GM12878 (cell line): ENCODE measurements around the gene TRIP11. TPM values are rescaled to one million over a fixed set of nuclear protein-coding genes. Genes with fewer than 3 reads are reported as not detected.

ENCODE experiments used
- ATAC-seq: fragments of 200-7000 bp; cut with Tn5 transposase; 3 replicates; pipeline ENCODE4 v1.9.1; 2020; ENCODE audit warnings: mild to moderate bottlenecking, moderate library complexity
- BruUV-seq: library from RNA; stranded (reverse); fragments of 400-500 nt; replicated peaks from 2 replicates; lab custom pipeline; 2021; lab: Mats Ljungman, UMichigan
- CTCF ChIA-PET: fragments of 300-600 bp; sonication (Branson Sonifier 250); formaldehyde crosslinking; extraction: SDS; loops from one replicate; lab custom pipeline; 2021; ENCODE audit warnings: inconsistent platforms; lab: Yijun Ruan, JAX
- POLR2A ChIA-PET: fragments of 350-600 bp; formaldehyde crosslinking; extraction: SDS; loops from one replicate; lab custom pipeline; 2021; ENCODE audit warnings: inconsistent platforms; lab: Charles Lee
- RAD21 ChIA-PET: fragments of 300-600 bp; sonication (Branson Sonifier 250); formaldehyde crosslinking; loops from one replicate; lab custom pipeline; 2023; ENCODE audit warnings: antibody characterized with exemption; ENCODE audit not compliant: unreplicated experiment; lab: Charles Lee
- SMC1A ChIA-PET: fragments of 300-600 bp; sonication (Branson Sonifier 250); formaldehyde crosslinking; loops from one replicate; lab custom pipeline; 2023; ENCODE audit not compliant: unreplicated experiment, uncharacterized antibody; lab: Charles Lee
- DNase-seq: peaks from one replicate; pipeline ENCODE4 v3.0.0-alpha.2; 2011; ENCODE audit warnings: low read depth, low spot score
- FAIRE-seq: peaks from 3 replicates; lab custom pipeline; 2011; peaks lifted over from hg19 to GRCh38; lab: Jason Lieb, UNC
- H2AFZ ChIP-seq: 2 replicates; pipeline ENCODE4 v1.6.0; 2011; ENCODE audit warnings: low read depth, low read length, control low read depth; ENCODE audit not compliant: control insufficient read depth
- H3K27ac ChIP-seq: 2 replicates; pipeline ENCODE4 v1.5.1; 2011; ENCODE audit warnings: control low read depth; ENCODE audit not compliant: control insufficient read depth, insufficient read depth
- H3K27me3 ChIP-seq, 2 experiments: replicated peaks in 1 of 2; 2 replicates each; pipeline versions ENCODE4 v1.6.0 to v1.6.1; 2011; ENCODE audit warnings: low read length in 1 of 2; ENCODE audit not compliant: control insufficient read depth in 2 of 2, insufficient read depth in 2 of 2
- H3K36me3 ChIP-seq, 2 experiments: 2 replicates each; pipeline ENCODE4 v1.5.1; 2011; ENCODE audit warnings: low read length in 1 of 2; ENCODE audit not compliant: control insufficient read depth in 2 of 2, insufficient read depth in 2 of 2
- H3K4me1 ChIP-seq: 2 replicates; pipeline ENCODE4 v1.6.1; 2011; ENCODE audit warnings: mild to moderate bottlenecking, low read length, moderate library complexity, mixed read lengths; ENCODE audit not compliant: control insufficient read depth, insufficient read depth
- H3K4me2 ChIP-seq: 2 replicates; pipeline ENCODE4 v1.6.0; 2011; ENCODE audit warnings: control low read depth; ENCODE audit not compliant: control insufficient read depth, insufficient read depth
- H3K4me3 ChIP-seq: fragments of 200-600 bp; sonication (generic); 2 replicates; pipeline ENCODE4 v1.5.1; 2016
- H3K79me2 ChIP-seq: 2 replicates; pipeline ENCODE4 v1.6.0; 2011; ENCODE audit warnings: low read length; ENCODE audit not compliant: control insufficient read depth, insufficient read depth
- H3K9ac ChIP-seq: 2 replicates; pipeline ENCODE4 v1.8.0; 2011; ENCODE audit warnings: low read length, control low read depth, mixed read lengths; ENCODE audit not compliant: control insufficient read depth, insufficient read depth
- H3K9me3 ChIP-seq: replicated peaks from 3 replicates; pipeline ENCODE4 v1.5.1; 2011; ENCODE audit warnings: mild to moderate bottlenecking, low read length; ENCODE audit not compliant: control insufficient read depth, insufficient read depth
- H4K20me1 ChIP-seq: 2 replicates; pipeline ENCODE4 v1.6.0; 2011; ENCODE audit not compliant: control insufficient read depth, insufficient read depth
- EZH2 ChIP-seq: IDR thresholded peaks from 2 replicates; pipeline ENCODE4 v1.6.1; 2012; ENCODE audit warnings: low read depth, mild to moderate bottlenecking, control low read depth, inconsistent platforms, low read length, borderline replicate concordance; ENCODE audit not compliant: control insufficient read depth
- HDAC6 ChIP-seq: fragments of 200-600 bp; sonication (generic); IDR thresholded peaks from one replicate; pipeline ENCODE4 v1.8.0; 2017; ENCODE audit warnings: antibody characterized with exemption; ENCODE audit not compliant: unreplicated experiment
- RELA ChIP-seq: fragments of 450-650 bp; IDR thresholded peaks from 2 replicates; pipeline ENCODE4 v1.8.0; 2014; ENCODE audit warnings: borderline replicate concordance; ENCODE audit not compliant: partially characterized antibody
- SMC3 ChIP-seq: IDR thresholded peaks from 2 replicates; pipeline ENCODE4 v1.6.1; 2011; ENCODE audit warnings: low read length, improper control_type of control experiment, borderline replicate concordance
- TBL1XR1 ChIP-seq: IDR thresholded peaks from 2 replicates; pipeline ENCODE4 v1.6.1; 2012; ENCODE audit warnings: low read depth, low read length, improper control_type of control experiment
- TCF12 ChIP-seq: IDR thresholded peaks from 2 replicates; pipeline ENCODE4 v1.6.1; 2011; ENCODE audit warnings: low read depth, mild to moderate bottlenecking, low read length
- ZZZ3 ChIP-seq: IDR thresholded peaks from 2 replicates; pipeline ENCODE4 v1.6.1; 2011; ENCODE audit warnings: low read depth; ENCODE audit not compliant: control insufficient read depth, insufficient read length
- WGBS: methylation state at CpG from one replicate; pipeline ENCODE4 v1.1.6; 2016; ENCODE audit warnings: low lambda C conversion rate; ENCODE audit not compliant: insufficient replicate concordance, insufficient coverage; ENCODE audit errors: missing lambda C conversion rate; 5-methylcytosine and 5-hydroxymethylcytosine counted together
- in situ Hi-C: fragments of 300-500 bp; cut with MboI; formaldehyde crosslinking; loops from 9 replicates; pipeline ENCODE4 v1.14.3; 2018; ENCODE audit warnings: mixed read lengths
- intact Hi-C: fragments of 100-400 bp; cut with micrococcal nuclease; formaldehyde crosslinking; loops from one replicate; pipeline ENCODE4 v1.14.2; 2022; ENCODE audit not compliant: unreplicated experiment
- polyA plus RNA-seq, 11 experiments: library from polyadenylated mRNA; depleted of rRNA in 4 of 11; unstranded in 6 of 11; stranded (reverse) in 5 of 11; fragments of >200 nt; fragmentation: Nextera tagmentation in 4 of 11; fragmentation: Illumina TruSeq in 1 of 11; extraction: Ambion mirVana in 4 of 11; extraction: Trizol in 1 of 11; gene quantifications; 1 replicate in 1 of 11; 2 replicates in 10 of 11; pipeline versions ENCODE4 v1.2.1 to v1.2.3, GENCODE V29; 2011 to 2016; ENCODE audit warnings: inconsistent platforms in 2 of 11, missing spikeins in 2 of 11, low read depth in 1 of 11
- total RNA-seq, 4 experiments: library from RNA; depleted of rRNA in 3 of 4; stranded (reverse); fragments of >200 nt in 3 of 4; fragmentation: Illumina TruSeq in 1 of 4; extraction: Trizol in 1 of 4; gene quantifications; 2 replicates each; pipeline versions ENCODE4 v1.2.1 to v1.2.3, GENCODE V29; 2013 to 2021
- TF ChIP-seq, protein P1 (sequence below): fragments of 450-650 bp; IDR thresholded peaks from 2 replicates; pipeline ENCODE4 v1.6.1; 2017; ENCODE audit warnings: borderline replicate concordance
- TF ChIP-seq, protein P2 (sequence below): fragments of 450-650 bp; IDR thresholded peaks from 2 replicates; pipeline ENCODE4 v1.6.1; 2017; ENCODE audit warnings: antibody characterized with exemption, mild to moderate bottlenecking, moderate library complexity
- TF ChIP-seq, protein P3 (sequence below): IDR thresholded peaks from 2 replicates; pipeline ENCODE4 v1.6.1; 2012; ENCODE audit warnings: low read depth, low read length, improper control_type of control experiment
- TF ChIP-seq, protein P4 (sequence below): fragments of 150-350 bp; IDR thresholded peaks from 2 replicates; pipeline ENCODE4 v1.6.1; 2014; ENCODE audit warnings: mild to moderate bottlenecking, low read depth, low read length
- TF ChIP-seq, protein P5 (sequence below): fragments of 450-650 bp; IDR thresholded peaks from 2 replicates; pipeline ENCODE4 v1.6.1; 2017; ENCODE audit warnings: mild to moderate bottlenecking, low read depth, inconsistent platforms; ENCODE audit not compliant: poor library complexity, severe bottlenecking

The TRIP11 gene
- total and polyA plus RNA-seq, 10 of the 15 experiments (the other 5 are each of a cell fraction or from before 2014, with no cell fraction given): 5.3 to 46.1 (median 19.9) TPM

DNA sequence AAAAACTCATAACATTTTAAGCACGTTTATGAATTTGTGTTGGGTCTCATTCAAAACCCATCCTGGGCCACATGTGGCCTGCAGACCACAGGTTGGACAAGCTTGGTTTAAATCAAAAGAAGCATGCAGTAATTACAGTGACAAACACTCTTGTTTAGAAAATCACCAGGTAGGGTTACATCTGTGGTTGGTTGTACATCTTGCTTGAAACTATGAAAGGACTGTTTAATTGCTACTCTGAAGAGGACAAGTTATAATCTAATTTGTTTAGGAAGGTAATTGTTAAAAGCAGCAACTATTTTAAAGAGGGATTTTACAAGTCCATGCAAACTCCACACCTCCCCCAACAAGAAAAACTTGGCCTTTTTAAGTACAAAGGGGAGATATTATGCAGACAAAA is 4.0 kb downstream of the TRIP11 start:
- BruUV-seq: no TSS peak
- Histone ChIP-seq H2AFZ (no peak overlapping the region), H3K27me3 (no peaks in the 10 kb centered on the region), H3K4me2 (0 out of 2 replicates have a peak overlapping the region, but pooled peaks have one; percentile 22), H3K36me3 (peaks cover 0 to 2% of the 10 kb centered on the region in 2 experiments; a peak in 1 of 4 replicates), H4K20me1 (no peaks in the 10 kb centered on the region), H3K79me2 (peaks cover 60% of the 10 kb centered on the region), H3K4me3 (no peak overlapping the region), H3K9me3 (no peaks in the 10 kb centered on the region; the same call in 2 of the 3 replicates), H3K9ac (no peak overlapping the region), H3K27ac (no peak overlapping the region), H3K4me1 (no peaks in the 10 kb centered on the region)
- RAD21 ChIA-PET: no interaction called here
- ATAC-seq: no peak
- SMC1A ChIA-PET: no interaction called here
- DNase-seq: no peak
- 100% methylated on average over 1 of the region's 1 CpG for WGBS
- no peak for FAIRE-seq
- intact Hi-C loops: no loop called here
- POLR2A ChIA-PET: no interaction called here
- CTCF ChIA-PET: interaction anchor here (1.0 to 1.5 kb wide), 2 partner anchors 70 to 306 kb away, joined by 3 to 4 read pairs; partner anchors contain the start of gene ATXN3
- in situ Hi-C loops: no loop called here
- TF ChIP-seq HDAC6: no peak
- TF ChIP-seq TBL1XR1: no peak
- TF ChIP-seq EZH2: no peak
- TF ChIP-seq SMC3: no peak
- TF ChIP-seq, protein P1, sequence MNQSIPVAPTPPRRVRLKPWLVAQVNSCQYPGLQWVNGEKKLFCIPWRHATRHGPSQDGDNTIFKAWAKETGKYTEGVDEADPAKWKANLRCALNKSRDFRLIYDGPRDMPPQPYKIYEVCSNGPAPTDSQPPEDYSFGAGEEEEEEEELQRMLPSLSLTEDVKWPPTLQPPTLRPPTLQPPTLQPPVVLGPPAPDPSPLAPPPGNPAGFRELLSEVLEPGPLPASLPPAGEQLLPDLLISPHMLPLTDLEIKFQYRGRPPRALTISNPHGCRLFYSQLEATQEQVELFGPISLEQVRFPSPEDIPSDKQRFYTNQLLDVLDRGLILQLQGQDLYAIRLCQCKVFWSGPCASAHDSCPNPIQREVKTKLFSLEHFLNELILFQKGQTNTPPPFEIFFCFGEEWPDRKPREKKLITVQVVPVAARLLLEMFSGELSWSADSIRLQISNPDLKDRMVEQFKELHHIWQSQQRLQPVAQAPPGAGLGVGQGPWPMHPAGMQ: no peak
- TF ChIP-seq, protein P2, sequence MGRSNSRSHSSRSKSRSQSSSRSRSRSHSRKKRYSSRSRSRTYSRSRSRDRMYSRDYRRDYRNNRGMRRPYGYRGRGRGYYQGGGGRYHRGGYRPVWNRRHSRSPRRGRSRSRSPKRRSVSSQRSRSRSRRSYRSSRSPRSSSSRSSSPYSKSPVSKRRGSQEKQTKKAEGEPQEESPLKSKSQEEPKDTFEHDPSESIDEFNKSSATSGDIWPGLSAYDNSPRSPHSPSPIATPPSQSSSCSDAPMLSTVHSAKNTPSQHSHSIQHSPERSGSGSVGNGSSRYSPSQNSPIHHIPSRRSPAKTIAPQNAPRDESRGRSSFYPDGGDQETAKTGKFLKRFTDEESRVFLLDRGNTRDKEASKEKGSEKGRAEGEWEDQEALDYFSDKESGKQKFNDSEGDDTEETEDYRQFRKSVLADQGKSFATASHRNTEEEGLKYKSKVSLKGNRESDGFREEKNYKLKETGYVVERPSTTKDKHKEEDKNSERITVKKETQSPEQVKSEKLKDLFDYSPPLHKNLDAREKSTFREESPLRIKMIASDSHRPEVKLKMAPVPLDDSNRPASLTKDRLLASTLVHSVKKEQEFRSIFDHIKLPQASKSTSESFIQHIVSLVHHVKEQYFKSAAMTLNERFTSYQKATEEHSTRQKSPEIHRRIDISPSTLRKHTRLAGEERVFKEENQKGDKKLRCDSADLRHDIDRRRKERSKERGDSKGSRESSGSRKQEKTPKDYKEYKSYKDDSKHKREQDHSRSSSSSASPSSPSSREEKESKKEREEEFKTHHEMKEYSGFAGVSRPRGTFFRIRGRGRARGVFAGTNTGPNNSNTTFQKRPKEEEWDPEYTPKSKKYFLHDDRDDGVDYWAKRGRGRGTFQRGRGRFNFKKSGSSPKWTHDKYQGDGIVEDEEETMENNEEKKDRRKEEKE: no peak
- TF ChIP-seq RELA: no peak
- TF ChIP-seq, protein P3, sequence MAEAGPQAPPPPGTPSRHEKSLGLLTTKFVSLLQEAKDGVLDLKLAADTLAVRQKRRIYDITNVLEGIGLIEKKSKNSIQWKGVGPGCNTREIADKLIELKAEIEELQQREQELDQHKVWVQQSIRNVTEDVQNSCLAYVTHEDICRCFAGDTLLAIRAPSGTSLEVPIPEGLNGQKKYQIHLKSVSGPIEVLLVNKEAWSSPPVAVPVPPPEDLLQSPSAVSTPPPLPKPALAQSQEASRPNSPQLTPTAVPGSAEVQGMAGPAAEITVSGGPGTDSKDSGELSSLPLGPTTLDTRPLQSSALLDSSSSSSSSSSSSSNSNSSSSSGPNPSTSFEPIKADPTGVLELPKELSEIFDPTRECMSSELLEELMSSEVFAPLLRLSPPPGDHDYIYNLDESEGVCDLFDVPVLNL: no peak
- TF ChIP-seq, protein P4, sequence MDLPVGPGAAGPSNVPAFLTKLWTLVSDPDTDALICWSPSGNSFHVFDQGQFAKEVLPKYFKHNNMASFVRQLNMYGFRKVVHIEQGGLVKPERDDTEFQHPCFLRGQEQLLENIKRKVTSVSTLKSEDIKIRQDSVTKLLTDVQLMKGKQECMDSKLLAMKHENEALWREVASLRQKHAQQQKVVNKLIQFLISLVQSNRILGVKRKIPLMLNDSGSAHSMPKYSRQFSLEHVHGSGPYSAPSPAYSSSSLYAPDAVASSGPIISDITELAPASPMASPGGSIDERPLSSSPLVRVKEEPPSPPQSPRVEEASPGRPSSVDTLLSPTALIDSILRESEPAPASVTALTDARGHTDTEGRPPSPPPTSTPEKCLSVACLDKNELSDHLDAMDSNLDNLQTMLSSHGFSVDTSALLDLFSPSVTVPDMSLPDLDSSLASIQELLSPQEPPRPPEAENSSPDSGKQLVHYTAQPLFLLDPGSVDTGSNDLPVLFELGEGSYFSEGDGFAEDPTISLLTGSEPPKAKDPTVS: no peak
- TF ChIP-seq ZZZ3: no peak
- TF ChIP-seq TCF12: no peak
- TF ChIP-seq, protein P5, sequence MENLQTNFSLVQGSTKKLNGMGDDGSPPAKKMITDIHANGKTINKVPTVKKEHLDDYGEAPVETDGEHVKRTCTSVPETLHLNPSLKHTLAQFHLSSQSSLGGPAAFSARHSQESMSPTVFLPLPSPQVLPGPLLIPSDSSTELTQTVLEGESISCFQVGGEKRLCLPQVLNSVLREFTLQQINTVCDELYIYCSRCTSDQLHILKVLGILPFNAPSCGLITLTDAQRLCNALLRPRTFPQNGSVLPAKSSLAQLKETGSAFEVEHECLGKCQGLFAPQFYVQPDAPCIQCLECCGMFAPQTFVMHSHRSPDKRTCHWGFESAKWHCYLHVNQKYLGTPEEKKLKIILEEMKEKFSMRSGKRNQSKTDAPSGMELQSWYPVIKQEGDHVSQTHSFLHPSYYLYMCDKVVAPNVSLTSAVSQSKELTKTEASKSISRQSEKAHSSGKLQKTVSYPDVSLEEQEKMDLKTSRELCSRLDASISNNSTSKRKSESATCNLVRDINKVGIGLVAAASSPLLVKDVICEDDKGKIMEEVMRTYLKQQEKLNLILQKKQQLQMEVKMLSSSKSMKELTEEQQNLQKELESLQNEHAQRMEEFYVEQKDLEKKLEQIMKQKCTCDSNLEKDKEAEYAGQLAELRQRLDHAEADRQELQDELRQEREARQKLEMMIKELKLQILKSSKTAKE: no peak
